GM21367 (cell line): ENCODE data around the gene HABP4.

Experiments used
- ATAC-seq: cut with Tn5 transposase; IDR thresholded peaks from one replicate; pipeline ENCODE4 v1.9.1; 2021; ENCODE audit not compliant: unreplicated experiment

Gene HABP4

DNA sequence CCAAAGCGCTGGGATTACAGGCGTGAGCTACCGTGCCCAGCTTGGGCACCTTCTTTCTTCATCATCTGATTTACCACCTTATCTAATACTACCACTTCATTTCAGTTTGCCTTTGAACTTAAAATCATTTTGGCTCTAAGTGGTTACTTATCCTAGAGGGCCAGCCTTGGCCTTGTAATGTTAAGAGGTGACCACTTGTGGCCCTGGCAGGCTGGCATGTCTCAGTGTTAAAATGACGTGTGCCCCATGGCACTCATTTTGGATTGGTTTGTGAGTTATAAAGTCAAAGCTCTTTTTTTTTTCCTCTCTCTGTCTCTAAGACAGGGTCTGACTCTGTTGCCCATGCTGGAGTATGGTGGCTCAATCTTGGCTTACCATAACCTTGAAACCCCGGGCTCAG lies 17.8 kb downstream of the HABP4 start:
- no peak for ATAC-seq

DNA sequence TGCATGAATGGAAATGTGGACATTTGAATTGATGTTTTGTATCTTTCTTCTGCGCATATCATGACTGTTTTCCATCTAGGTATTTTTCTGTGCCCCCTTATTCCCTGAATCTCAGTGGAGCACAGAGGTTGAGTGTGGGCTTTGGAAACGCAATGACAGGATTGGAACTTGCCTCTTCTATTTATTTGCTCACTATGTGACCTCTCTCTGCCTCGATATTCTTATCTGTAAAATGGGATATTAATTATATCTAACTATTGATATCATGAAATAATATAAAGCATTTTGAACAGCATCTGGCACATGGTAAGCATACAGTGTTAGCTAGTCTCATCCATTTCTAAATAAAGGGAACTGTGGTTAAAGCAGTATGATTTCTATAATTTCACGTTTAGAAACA lies 26.0 kb downstream of the HABP4 start:
- no peak for ATAC-seq

DNA sequence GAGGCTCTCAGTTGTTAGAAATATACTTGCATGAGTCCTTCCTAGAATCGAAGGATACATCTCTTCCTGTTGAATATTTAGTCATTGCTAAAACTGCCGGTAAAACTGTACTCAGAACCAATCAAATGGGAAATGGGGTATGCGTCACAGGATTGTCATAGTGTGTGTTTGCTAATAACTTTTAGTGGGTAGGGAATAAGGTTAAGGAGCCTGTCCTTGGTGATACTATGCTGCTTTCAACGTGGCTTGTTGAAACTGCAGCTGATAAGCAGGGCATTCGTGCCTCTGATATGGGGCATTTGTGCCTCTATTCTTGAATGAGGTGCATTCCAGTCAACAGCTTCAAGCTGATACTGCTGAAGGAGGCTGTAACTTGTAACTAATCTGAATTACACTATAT lies 26.6 kb downstream of the HABP4 start:
- ATAC-seq = no peak

DNA sequence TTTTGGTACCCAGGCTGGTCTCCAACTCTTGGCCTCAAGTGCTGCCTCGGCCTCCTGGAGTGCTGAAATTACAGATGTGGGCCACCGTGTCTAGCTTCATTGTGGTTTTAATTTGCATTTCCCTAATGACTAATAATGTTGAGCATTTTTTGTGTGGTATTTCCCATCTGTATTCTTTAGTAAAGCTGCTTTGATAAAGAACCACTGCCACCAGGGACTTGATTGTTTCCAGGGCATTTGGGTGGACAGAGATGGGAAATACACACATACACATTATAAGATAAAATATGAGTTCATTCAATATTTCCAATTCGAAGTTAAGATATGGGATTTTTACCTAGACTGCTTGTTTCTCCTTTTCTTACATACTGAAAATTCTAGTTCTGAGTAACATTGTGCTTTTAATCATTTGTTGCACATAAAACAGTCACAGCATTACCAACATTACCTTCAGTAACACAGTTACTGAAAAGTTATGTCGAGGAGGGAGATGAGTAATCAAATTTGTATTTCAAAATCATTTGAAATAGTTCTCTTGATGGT lies 28.9 kb downstream of the HABP4 start:
- ATAC-seq = no peak

DNA sequence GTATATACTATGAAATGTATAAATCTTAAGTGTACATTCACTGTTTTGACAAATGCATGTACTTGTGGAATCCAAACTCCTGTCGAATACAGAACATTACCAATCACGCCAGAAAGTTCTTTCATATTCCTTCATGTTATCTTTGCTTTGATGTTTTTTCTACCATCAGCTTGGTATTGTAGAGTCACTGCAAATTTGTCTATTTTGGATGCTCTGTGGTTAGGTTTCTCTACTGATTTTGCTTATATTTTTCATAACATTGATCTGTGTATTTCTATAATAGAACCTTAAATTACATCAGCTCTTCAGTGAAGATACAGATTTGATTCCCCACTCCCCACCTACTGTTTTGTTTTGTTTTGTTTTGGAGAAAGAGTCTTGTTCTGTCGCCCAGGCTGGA lies 30.8 kb downstream of the HABP4 start:
- ATAC-seq = no peak

DNA sequence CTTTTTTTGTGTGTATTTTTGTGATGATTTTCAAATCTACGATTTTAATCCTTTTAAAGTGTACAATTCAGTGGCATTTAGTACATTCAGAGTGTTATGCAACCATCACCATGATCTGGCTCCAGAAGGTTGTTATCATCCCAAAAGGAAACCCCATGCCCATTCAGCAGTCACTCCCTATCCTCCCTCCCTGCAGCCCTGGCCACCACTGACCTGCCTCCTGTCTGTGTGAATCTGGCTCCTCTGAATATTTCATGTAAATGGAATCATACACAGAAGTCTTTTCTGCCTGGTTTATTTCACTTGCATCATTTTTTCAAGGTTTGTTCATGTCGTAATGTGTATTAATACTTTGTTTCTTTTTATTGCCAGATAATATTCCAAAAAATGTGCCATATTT lies 32.5 kb downstream of the HABP4 start:
- ATAC-seq = no peak

DNA sequence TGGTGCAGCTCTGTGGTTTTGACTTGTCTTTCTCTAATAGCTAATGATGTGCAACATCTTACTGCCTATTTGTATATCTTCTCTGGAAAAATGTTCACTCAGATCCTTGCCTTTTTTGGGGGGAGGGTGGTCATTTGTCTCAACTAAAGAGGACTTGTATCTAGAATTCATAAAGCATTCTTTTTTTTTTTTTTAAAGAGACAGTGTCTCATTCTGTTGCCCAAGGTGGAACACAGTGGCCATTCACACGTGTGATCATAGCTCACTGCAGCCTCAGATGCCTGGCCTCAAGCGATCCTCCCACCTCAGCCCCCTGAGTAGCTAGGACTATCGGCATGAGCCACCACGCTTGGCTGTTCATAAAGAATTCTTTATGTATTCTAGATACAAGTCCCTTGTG lies 33.2 kb downstream of the HABP4 start:
- ATAC-seq = no peak

DNA sequence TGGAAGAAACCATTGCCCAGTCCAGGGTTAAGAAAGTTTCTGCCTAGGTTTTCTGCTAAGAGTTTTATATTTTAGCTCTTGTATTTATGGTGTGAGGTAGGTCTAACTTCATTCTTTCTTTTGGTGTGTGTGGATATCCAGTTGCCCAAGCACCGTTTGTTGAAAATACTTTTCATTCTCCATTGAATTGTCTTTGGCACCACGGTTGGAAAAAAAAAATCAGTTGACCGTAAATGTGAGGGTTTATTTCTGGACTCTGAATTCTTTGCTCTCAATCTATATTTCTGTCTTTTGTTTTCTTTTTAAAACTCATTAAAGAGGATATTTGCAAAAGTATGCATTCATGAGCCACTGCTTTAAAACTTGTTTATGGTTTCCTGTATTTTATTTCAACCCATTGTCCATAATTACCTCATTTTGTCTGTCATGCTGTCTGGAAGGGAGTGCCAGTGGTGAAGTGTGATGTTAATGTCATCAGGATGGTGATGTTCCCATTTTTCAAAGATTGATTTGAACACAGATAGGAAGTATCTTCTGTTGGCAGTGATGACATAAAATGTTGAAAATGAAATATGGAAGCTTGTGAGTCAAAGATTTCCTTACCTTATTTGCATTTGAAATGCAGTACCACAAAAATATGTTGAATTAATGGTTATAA lies 33.9 kb downstream of the HABP4 start:
- no peak for ATAC-seq

DNA sequence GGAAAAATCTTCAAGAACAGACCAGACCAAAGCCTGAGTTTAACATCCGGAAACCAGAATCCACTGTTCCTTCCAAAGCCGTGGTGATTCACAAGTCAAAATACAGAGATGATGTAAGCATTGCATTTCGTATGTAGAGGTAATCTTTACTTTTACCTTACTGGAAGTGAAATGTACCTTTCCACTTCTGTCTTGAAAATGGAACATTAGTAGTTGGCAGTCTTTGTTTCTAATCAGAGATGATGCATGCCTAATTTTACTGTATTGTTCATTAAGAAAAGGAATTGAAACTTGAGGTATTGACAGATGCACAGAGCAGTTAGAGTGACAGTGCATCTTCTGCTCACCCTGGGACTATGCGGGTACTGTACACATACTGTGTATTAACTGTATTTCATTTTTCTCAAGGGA lies 34.6 kb downstream of the HABP4 start:
- peak; percentile 90 for ATAC-seq

DNA sequence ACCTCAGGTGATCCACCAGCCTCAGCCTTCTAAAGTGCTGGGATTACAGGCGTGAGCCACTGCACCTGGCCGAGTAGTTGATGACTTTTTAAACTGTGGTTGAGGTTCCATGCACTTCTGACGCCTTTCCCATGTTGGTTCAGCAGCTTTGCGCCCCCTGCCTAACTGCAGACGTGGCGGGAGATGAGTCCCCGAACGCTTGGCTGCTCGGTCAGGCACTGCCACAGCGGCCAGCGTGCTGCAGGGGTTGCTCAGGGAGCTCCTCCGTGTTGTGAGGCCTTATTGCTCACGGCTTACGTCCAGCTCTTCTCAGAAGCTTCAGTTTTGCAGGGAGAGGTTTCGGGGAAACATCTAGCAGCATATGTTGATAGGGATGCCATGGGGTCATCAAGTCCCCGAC lies 35.3 kb downstream of the HABP4 start:
- no peak for ATAC-seq

DNA sequence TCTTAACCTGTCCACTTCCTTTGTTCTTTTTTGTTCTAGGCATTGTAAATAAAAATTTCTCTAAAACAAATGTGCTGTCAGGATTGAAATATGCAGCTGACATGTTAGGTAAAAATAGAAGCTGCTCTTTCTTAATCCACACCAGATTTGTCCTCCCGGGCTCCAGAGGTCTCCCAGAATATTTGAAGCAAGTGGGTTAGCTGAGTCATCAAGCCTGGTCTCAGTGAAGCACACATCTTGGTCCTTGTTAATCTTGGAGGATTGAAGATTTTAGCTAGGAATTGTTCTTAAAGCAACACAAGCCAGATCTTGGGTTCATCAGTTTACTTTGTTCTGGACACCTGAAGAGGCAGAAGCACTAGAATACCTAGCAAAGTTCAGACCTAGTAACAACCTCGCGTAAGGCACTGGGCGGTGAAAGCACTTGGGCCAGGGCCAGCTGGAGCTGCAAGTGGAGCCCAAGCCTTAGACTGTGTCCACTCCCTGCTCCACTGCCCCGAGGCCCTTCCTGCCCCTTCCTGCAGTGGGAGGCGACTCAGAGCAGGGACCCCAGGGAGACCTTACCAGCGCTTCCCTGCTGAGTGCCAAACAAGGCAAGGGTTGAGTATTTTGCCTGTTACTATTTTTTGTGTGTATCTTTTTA lies 36.5 kb downstream of the HABP4 start:
- ATAC-seq = no peak

DNA sequence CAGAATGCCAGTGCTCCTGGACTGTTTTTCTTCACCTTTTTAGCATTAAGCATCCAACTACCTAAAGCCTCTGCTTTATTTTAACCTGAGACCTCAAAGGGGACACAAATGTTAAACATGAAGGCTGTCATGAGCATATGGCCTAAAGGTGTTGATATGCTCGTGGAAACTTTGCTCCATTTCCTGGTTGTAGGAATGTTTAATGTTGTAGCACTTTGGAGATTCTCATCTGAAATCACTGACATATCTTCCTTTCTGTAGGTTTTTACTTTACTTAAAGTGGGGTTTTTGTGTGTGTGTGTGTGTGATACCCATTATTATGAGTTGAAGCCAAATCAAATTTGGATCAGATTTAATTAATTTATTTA lies 37.0 kb downstream of the HABP4 start:
- ATAC-seq = no peak

DNA sequence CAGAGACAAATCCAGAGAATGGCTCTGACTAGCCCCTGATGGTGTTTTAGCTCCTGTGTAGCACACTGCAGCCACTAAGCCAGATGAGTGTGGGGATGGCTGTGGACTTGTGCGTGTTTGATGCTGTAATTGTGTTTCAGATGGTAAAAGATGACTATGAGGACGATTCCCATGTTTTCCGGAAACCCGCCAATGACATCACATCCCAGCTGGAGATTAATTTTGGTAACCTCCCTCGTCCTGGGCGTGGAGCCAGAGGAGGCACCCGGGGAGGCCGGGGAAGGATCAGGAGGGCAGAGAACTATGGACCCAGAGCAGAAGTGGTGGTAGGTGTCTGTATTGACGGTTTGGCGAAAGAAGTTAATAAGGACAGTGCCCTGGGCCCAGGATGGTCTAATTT lies 38.0 kb downstream of the HABP4 start:
- no peak for ATAC-seq

DNA sequence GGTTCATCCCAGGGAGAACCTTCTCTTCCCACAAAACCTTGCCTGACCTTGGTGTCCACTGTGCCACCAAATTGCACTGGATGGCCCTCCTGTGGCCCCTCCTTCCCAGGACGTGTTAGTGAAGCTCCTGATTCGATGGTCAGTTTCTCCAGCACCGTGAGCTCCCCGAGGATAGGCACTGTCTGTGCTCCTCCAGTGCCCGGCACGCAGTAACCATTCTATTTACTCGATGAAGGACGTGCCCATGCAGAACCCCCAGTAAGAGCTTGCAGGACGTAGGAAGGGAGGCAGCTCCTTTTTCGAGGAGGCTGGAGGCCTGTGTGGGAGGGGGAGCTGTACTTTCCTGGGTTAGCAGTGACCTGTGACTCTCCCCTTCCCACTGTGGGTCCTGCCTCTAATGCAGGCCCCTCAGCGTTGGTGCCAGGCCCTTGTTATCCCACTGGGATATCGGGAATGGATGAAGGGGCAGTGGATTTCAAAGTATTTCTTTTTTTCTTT lies 39.6 kb downstream of the HABP4 start:
- ATAC-seq = no peak

DNA sequence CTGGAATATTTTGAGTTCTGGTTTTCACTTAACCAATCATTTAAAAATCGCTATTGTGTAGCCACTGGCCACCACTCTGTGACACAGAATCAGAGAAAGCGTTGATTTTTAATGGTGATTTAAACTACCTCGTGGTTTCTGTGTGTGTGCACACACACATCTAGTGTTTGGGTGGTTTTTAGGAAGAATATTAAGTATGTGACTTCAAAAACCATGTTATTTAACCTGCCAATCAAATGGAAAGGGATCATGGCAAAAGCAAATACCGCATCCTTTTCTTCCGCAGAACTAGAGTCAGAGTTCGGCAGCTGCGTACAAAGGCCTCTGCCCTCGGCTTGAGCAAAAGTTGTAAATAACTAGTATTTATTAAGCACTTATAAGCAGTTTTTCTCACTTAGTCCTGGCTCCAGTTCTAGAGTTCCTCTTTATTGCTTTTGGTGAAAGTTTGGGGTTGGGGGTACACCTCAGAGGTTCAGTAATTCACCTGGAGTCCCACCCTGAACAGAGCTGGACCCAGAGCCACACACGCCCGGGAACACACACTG lies 40.6 kb downstream of the HABP4 start:
- ATAC-seq = no peak

DNA sequence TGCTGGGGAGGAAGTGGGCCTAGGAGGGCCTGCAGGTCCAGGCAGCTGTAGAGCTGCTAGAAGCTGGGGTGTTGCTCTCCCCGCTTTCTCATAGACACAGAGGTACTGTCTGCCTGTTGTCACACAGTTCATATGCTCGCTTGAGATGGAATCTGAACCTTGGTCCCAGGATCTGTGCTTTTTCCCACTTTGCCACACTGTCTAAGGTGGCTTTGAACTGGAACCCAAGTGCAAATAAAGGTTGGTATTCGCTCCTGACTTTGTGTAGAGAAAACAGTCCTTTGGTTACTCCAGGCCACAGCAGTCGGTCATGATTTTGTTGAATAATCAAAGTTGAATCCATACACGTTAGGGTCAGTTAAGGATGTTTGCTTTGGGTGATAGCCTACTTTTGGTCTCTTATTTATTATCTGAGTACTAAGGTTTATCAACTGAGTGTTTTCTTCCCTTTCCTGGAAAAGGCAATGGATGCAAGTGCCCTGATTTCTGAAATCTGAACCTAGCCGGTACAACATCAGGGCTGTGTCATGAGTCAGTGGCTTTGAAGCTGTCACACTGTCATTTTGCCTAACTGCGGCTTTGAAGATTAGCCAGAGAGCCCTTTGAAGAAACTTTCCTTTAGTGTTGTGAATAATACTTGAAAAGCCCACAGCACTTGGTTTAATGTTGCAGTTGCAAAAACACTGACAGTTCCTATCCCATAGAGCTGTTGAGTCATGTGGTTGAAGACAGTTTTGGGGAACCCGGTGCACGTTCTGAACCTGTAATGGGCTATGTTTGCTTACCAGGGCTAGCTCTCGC lies 41.3 kb downstream of the HABP4 start:
- ATAC-seq = no peak

DNA sequence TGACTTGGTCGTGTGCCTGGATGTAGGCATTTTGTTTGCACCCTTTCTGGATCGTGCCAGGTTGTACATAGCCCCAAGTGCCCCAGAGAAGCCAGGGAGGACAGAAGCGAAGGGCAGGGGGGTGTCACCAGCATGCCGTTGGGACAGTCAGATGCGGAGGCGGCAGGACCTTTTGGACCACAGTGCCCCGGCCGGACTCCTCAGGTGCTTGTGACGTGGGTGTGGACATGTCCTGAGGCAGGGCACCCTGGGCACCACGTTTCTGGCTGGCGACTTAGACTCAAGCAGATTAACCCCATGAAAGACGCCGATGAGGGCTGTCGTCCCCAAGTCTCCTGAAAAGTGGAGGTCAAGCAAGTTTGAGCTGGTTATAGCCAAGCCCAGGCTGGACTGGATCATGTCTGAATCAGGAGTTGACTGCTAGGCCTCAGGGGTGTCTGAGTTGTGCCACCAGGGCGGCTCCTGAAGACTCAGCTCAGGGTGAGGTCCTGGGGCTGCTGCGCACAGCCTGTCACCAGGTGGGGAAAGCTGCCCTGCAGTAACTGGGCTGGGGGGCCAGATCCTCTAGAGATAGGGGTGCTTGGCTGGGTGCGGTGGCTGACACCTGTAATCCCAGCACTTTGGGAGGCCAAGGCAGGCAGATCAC lies 42.0 kb downstream of the HABP4 start:
- no peak for ATAC-seq

DNA sequence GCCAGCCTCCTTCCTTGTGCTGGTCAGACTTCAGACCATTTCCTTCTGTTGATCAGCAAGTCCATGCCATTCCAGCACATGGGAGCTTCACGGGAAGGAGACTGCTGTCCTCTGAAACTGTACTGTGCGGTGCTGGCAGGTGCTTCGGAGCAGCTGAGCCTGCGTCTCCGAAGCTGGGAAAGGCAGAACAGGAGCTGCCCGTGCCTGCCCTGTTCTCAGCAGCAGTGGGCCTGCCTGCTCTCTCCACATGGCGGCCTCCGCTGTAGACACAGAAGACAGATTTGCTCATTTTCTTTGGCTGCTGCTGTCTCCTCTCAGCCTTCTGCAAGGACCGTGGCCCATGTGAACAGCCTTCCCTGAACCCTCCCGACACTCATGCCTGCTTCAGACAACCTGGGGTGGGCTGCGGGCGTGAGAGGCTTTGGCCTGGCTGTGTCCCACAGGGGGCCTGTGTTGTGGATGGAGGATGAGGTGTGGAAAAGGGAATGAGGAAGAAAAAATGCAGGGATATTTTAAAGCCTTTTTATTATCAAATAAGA lies 43.1 kb downstream of the HABP4 start:
- no peak for ATAC-seq

DNA sequence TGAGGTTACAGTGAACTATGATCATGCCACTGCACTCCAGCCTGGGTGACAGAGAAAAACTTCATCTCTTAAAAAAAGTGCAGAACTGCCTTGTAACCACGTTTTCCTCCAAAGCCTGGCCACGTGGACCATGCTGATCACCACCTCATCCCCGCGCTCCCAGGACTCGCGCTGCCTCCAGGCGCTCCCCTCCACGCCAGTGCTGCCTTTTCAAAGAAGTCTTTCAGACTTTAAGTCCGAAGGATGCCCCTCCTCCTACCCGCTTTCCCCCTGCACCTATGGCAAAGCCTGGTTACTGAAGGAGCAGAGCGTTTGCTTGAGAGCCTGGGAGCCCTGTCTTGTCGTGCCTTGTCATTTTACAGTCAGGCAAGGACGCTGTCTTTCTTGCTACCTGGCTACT lies 43.8 kb downstream of the HABP4 start:
- no peak for ATAC-seq

DNA sequence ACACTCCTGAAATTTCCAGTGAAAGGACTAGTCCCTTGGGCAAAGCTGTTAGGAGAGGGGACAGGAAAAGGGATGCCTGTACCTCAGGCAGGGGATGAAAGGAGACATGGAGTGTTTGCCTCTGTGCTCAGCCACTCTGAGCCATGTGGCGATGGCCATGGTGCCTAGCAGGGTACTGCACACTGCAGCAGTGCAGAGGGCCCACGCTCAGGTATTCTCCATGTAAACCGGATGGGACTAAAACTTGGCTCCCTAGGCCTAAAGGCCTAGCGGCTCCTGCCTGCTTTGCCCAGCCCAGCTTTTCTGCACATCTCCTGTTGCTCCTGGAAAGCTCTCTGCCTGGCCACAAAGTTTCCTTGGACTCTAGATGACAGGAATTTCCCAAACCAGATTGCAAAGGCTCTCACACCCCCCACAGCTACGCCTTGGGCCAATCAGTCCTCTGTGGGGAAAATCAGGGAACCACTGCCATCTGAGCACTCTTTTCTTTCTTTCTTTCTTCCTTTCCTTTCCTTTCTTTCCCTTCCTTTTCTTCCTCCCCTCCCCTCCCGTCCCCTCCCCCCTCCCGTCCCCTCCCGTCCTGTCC lies 44.3 kb downstream of the HABP4 start:
- ATAC-seq = no peak
